WERI-Rb-1 (cell line): Measurements from ENCODE around the gene NKG7.

Experiments
- DNase-seq: peaks from one replicate; pipeline ENCODE4 v3.0.0-alpha.2; 2020
- H3K27ac ChIP-seq: fragments of 250-450 bp; sonication (Bioruptor Pico); 2 replicates; pipeline ENCODE4 v1.5.1; 2020; ENCODE audit warnings: mild to moderate bottlenecking, moderate library complexity
- H3K27me3 ChIP-seq: fragments of 250-450 bp; sonication (Bioruptor Pico); 2 replicates; pipeline ENCODE4 v1.5.1; 2021; ENCODE audit warnings: mild to moderate bottlenecking, low read depth, moderate library complexity; ENCODE audit not compliant: insufficient read depth, severe bottlenecking
- H3K36me3 ChIP-seq: fragments of 250-450 bp; sonication (Bioruptor Pico); 2 replicates; pipeline ENCODE4 v1.5.1; 2020; ENCODE audit warnings: mild to moderate bottlenecking, moderate library complexity
- H3K4me3 ChIP-seq: 2 replicates; pipeline ENCODE4 v1.5.1; 2011; ENCODE audit warnings: low read depth, mild to moderate bottlenecking, control low read depth, low read length
- H3K9me3 ChIP-seq: fragments of 250-450 bp; sonication (Bioruptor Pico); 2 replicates; pipeline ENCODE4 v1.5.1; 2021; ENCODE audit warnings: mild to moderate bottlenecking, moderate library complexity; ENCODE audit not compliant: severe bottlenecking
- TF ChIP-seq, protein P1 (sequence below): IDR thresholded peaks from 2 replicates; pipeline ENCODE4 v1.5.1; 2011; ENCODE audit warnings: low read depth, mild to moderate bottlenecking, control low read depth, inconsistent platforms, low read length

NKG7 gene

DNA sequence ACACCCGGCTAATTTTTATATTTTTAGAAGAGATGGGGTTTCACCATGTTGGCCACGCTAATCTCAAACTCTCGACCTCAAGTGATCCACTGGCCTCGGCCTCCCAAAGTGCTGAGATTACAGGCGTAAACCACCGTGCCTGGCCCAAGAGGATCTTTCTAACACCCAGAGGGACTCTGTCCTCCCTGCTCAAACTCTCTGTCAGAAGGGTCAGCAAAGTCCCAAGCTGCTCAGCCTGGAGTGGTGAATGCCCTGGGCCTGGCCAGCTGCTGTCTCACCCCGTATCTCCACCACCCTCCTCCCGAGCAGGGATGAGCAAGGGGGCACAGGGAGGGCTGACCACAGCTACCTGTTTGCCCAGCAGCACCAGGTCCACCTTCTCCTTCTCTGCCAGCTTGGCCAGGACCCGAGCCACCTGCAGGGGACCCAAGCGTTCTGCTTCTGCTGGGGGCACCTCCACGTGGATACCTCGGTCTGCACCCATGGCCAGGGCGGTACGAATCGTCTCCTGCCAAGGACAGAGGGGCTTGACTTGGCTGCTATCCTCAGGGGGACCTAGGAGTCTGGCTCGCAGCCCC, 19.6 kb downstream of the NKG7 start:
- peaks cover 15% of the 10 kb centered on the region; the same call in 1 of the 2 replicates for H3K36me3 ChIP-seq
- H3K4me3 ChIP-seq = no peak overlapping the region
- DNase-seq = no peak
- TF ChIP-seq, protein P1, sequence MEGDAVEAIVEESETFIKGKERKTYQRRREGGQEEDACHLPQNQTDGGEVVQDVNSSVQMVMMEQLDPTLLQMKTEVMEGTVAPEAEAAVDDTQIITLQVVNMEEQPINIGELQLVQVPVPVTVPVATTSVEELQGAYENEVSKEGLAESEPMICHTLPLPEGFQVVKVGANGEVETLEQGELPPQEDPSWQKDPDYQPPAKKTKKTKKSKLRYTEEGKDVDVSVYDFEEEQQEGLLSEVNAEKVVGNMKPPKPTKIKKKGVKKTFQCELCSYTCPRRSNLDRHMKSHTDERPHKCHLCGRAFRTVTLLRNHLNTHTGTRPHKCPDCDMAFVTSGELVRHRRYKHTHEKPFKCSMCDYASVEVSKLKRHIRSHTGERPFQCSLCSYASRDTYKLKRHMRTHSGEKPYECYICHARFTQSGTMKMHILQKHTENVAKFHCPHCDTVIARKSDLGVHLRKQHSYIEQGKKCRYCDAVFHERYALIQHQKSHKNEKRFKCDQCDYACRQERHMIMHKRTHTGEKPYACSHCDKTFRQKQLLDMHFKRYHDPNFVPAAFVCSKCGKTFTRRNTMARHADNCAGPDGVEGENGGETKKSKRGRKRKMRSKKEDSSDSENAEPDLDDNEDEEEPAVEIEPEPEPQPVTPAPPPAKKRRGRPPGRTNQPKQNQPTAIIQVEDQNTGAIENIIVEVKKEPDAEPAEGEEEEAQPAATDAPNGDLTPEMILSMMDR = no peak
- no peaks in the 10 kb centered on the region for H3K27me3 ChIP-seq
- peak overlapping the region; percentile 71 for H3K27ac ChIP-seq
- H3K9me3 ChIP-seq = peaks cover 3% of the 10 kb centered on the region

DNA sequence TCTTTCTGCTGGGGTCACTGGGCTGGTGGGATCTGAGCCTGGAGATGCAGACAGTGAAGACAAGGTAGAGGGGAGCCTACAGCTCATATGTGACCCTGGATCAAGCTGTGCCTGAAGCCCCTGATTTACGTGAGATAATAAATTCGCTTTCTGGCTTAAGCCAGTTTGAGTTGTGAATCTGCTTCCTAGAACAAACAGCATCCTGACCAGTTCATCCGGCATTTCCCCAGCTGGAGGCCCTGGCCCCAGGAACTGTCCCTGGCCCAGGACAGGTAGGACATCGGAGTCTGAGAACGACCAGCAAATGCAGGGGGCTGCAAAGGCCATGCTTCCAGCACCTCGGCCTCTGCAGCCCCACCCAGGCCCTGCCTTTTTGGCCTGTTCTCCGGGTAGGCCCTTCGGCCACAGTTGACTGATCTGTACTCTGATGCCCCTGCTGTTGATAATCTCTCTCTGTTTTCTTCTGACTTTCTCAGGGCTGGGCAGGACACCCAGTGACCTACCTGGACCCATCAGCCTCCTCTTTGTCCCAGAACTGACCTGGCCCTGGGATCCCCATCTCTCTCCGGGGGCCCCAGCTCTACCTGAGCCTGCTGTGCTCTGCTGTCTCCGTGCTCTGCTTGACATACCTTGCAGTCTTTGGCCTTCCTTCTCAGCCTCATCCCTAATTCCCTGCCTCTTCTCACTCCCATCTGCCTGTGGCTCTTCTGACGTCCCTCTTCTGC, 21.0 kb downstream of the NKG7 start:
- Histone ChIP-seq H3K36me3 (peaks cover 17% of the 10 kb centered on the region), H3K9me3 (peaks cover 3% of the 10 kb centered on the region), H3K4me3 (no peak overlapping the region), H3K27ac (peak overlapping the region; percentile 71), H3K27me3 (no peaks in the 10 kb centered on the region)
- TF ChIP-seq, protein P1 = no peak
- DNase-seq = no peak

DNA sequence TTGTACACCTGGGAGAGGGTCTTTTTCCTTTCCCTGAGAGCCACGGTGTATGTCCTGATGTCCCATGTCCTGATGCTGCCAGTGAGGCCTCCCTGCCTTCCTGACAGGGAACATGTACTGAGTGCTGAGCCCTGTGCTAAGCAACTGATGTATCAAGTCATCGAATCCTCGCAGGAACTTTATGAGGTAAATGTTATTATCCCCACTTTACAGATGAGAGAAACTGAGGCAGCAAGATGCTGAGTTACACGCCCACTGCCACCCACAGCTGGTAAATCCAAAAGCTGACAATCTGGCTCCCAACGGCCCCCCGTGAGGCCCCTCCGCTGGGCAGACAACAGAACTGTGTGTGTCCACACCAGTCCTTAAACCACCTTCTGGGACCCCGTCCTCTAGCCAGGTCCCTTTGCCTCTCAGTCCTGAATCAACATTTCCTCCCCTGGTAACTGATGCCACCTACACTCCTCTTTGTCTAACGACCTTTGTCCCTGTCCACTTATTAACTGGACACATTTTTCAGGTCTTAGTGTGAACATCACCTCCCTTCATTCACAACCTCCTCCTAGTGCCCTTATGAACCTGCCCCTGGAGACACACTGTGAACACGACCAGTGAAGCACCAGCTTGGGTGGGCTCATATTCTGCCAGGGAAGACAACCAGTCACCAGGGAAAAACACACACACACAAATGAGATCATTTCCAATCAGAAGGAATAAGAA, 25.1 kb downstream of the NKG7 start:
- Histone ChIP-seq H3K27me3 (no peaks in the 10 kb centered on the region), H3K9me3 (peaks cover 3% of the 10 kb centered on the region), H3K27ac (no peak overlapping the region), H3K4me3 (no peak overlapping the region), H3K36me3 (peaks cover 28% of the 10 kb centered on the region)
- peak; percentile 2 for DNase-seq
- TF ChIP-seq, protein P1 = no peak

DNA sequence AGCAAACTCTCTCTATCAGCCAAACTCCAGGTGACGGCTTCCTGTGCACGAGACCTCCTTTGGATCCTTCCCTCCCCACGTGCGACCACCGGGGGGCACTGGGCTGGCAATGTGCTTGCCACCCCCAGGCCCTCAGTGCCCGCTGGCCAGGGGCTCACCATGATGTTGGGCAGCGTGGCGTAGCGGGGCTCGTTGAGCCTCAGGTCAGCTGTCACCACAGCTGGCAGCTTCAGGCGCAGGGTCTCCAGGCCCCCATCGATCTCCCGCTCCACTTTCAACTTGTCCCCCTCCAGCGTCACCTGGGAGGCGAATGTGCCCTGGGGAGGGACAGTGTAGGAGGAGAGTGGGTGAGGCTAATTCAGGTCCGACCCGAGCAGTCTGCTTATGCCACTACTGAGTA, 25.7 kb downstream of the NKG7 start:
- no peak overlapping the region for H3K4me3 ChIP-seq
- DNase-seq = peak; percentile 5

DNA sequence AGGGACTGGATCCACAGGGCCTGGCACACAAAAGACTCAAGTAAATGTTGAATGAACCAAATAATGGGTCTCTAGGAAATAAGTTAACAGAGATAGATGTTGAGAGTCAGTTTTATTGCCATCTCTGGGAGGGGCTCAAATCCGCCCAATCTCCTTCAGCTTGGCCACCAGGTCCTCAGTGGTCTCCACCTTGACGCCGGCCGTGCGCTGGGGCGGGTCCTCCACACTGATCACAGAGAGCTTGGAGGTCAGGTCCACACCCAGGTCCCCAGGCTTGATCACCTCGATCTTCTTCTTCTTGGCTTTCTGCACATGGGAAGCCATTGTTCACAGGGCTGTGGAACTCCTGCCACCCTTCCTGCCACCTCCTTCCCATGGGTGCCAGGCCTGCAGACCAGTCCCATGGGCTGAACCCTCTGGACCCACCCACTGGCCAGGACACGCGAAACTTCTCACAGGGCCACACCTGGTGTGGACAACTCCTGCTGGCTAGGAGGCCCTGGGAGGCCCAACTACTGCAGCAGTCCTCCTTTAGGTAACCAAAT, 27.3 kb downstream of the NKG7 start:
- Histone ChIP-seq H3K27ac (no peak overlapping the region), H3K36me3 (peaks cover 19% of the 10 kb centered on the region), H3K4me3 (no peak overlapping the region), H3K9me3 (no peaks in the 10 kb centered on the region), H3K27me3 (no peaks in the 10 kb centered on the region)
- TF ChIP-seq, protein P1 = no peak
- DNase-seq = peak; percentile 1

More for the DNA sequence above, 25.7 kb downstream of the NKG7 start:
- Histone ChIP-seq H3K27ac (no peak overlapping the region), H3K27me3 (no peaks in the 10 kb centered on the region), H3K9me3 (peaks cover 3% of the 10 kb centered on the region), H3K36me3 (peaks cover 27% of the 10 kb centered on the region)
- TF ChIP-seq, protein P1 = 0 out of 2 replicates have a peak, but pooled peaks have one; percentile 12
